ENCODE data around the gene APBA2. TPM values are rescaled to one million over a fixed set of nuclear protein-coding genes. Genes with fewer than 3 reads are reported as not detected.

The APBA2 gene
- total RNA-seq, 2 donors from 2014 or later, result 0.77 to 1.0 TPM

DNA sequence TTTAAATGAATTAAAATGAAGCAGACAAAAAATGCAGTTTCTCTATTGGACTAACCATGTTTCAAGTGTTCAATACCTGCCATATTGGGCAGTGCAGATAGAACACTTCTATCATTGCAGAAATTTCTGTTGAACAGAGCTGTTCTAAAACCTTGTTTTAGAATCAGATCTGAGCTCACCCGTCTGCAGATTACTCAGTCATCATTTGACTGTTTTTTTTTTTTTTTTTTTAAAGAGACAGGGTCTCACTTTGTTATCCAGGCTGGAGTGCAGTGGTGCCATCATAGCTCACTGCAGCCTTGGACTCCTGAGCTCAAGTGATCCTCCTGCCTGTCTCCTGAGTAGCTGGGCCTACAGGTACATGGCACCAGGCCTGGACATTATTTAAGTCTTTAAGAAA is 128.7 kb downstream of the APBA2 start:
- Histone ChIP-seq H3K27ac (no peak overlapping the region), H3K27me3 (no peaks in the 10 kb centered on the region), H3K9me3 (no peaks in the 10 kb centered on the region), H3K9ac (ENCODE audit: low read depth in 2 of 2, low read length in 2 of 2) (no peak overlapping the region), H3K36me3 (no peaks in the 10 kb centered on the region), H3K4me3 (no peak overlapping the region), H3K4me1 (no peaks in the 10 kb centered on the region)
- DNase-seq, result no peak
- intact Hi-C loops (cut with DNase I), result no loop called here
- TF ChIP-seq, protein P1, sequence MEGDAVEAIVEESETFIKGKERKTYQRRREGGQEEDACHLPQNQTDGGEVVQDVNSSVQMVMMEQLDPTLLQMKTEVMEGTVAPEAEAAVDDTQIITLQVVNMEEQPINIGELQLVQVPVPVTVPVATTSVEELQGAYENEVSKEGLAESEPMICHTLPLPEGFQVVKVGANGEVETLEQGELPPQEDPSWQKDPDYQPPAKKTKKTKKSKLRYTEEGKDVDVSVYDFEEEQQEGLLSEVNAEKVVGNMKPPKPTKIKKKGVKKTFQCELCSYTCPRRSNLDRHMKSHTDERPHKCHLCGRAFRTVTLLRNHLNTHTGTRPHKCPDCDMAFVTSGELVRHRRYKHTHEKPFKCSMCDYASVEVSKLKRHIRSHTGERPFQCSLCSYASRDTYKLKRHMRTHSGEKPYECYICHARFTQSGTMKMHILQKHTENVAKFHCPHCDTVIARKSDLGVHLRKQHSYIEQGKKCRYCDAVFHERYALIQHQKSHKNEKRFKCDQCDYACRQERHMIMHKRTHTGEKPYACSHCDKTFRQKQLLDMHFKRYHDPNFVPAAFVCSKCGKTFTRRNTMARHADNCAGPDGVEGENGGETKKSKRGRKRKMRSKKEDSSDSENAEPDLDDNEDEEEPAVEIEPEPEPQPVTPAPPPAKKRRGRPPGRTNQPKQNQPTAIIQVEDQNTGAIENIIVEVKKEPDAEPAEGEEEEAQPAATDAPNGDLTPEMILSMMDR (IDR thresholded peaks at IDR 0.05), result no peak

DNA sequence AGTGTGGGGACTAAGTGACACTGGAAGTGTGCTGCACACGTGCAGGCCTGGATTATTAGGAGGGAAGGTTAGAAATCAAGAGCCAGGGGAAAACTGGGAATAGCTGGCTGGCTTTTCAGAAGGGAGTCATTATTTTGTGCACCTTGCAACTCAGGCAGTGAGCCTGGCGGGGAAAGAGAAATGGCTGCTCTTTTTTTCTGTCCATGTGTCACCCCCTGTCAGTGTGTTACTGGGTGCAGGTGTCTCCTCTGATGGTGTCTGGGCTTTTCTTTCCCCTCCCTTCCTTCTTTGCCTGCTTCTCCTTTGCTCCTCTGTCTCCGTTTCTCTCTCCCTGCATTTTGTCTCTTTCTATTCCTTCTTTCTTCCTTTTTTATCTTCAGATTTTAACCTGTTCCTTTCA is 130.7 kb downstream of the APBA2 start:
- Histone ChIP-seq H3K27ac (no peak overlapping the region), H3K9me3 (no peaks in the 10 kb centered on the region), H3K27me3 (no peaks in the 10 kb centered on the region), H3K4me3 (no peak overlapping the region), H3K9ac (ENCODE audit: low read depth in 2 of 2, low read length in 2 of 2) (no peak overlapping the region), H3K4me1 (no peaks in the 10 kb centered on the region), H3K36me3 (no peaks in the 10 kb centered on the region)
- no peak for DNase-seq
- TF ChIP-seq, protein P1 (IDR thresholded peaks at IDR 0.05), result no peak
- intact Hi-C loops (cut with DNase I), result no loop called here

DNA sequence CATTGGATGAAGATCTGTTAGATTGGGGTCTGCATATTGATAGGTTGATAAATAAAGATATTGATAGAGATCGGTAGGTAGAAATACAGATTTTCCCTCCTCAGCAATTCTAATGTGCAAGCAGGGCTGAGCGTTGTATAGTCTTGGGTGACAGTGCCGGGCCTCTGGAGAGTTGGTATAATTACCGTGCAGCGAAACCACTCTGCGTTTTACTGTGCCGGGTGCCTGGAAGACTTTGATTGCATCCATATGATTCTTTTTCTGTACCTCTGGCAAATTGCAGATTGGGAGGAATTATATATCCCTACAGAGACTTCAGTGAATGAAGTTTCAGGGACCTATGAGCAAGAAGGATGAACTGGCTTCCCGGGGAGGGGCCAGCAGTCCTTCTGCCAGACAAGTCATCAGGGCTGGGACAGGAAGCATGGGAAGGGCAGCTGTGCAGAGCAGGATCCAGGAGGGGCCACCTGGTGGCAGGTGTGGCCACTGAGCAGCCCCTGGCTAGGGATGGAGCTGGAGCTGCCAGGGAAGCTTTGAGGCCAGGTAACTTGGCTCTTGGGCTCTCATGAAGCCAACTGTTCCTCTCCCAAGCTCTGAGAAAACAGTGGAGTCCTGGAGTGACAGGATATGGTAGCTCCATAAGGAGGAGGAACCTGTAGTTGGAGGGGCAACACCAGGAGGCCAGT is 132.5 kb downstream of the APBA2 start:
- Histone ChIP-seq H3K27me3 (no peaks in the 10 kb centered on the region), H3K27ac (no peak overlapping the region), H3K36me3 (no peaks in the 10 kb centered on the region), H3K9me3 (no peaks in the 10 kb centered on the region), H3K4me3 (no peak overlapping the region), H3K9ac (ENCODE audit: low read depth in 2 of 2, low read length in 2 of 2) (no peak overlapping the region), H3K4me1 (no peaks in the 10 kb centered on the region)
- no peak for DNase-seq
- intact Hi-C loops (cut with DNase I), result no loop called here
- TF ChIP-seq, protein P1 (IDR thresholded peaks at IDR 0.05), result no peak

DNA sequence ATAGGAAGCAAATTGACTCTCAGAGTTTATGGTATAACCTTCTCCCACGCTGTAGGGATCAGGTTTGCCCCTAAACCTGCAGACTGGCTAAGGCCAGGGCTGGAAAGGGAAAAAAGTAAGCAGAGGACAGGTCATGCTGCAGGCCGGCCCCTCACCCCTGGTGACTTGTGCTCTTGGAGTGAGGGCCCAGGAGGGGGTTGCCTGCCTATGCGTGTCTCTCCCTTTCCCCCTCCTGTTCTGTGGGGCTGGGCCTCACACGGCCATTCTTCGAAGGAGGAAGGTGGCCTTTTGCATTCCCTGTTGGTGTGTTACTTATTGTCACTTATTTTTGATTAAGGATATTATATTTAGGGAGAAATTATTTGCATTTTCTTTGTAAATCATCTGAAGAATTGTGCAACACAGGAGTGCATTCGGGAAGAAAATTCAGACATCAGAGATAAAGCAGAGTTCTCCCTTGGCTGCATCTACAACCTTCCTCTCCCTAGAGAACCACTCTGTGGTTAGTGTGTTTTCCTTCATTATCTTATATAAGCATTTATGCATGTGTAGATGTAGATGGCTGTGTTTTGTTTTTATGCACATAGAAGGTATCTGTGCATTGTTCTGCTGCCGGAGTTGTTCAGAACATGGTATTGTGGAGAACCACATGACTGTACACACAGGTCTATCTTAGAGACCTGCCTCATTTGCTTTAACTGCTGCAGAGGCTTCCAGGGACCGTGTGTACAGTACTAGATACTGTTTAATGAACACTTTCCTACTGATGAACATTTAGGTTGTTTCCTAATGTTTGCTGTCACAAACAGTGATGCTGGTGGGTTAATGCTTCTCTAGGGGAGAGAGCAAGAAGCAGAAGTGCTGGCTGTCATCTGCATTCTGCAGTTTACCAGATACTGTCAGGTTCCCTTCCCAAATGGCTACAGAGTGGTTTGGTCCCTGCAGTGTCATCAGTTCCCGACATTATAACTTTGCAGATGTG is 133.5 kb downstream of the APBA2 start:
- DNase-seq, result no peak
- H3K27ac ChIP-seq, result no peak overlapping the region
- no peaks in the 10 kb centered on the region for H3K27me3 ChIP-seq
- H3K4me3 ChIP-seq, result no peak overlapping the region
- H3K9me3 ChIP-seq, result no peaks in the 10 kb centered on the region
- TF ChIP-seq, protein P1 (IDR thresholded peaks at IDR 0.05), result no peak
- no peaks in the 10 kb centered on the region for H3K4me1 ChIP-seq
- no peaks in the 10 kb centered on the region for H3K36me3 ChIP-seq
- intact Hi-C loops (cut with DNase I), result no loop called here
- H3K9ac ChIP-seq (ENCODE audit: low read depth in 2 of 2, low read length in 2 of 2), result no peak overlapping the region

DNA sequence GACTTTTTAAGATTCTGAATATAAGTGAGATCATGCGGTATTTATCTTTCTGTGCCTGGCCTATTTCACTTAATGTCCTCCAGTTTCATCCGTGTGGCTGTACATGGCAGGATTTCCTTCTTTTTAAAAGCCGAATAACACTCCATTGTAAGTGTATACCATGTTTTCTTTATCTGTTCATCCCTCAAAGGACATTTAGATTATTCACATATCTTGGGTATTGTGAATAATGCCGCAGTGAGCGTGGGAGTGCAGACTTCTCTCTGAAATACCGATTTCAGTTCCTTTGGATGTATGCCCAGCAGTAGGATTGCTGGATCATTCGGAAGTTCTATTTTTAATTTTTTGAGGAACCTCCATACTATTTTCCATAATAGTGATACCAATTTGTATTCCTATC is 136.1 kb downstream of the APBA2 start:
- intact Hi-C loops (cut with DNase I), result no loop called here
- H3K4me1 ChIP-seq, result no peaks in the 10 kb centered on the region
- no peak overlapping the region for H3K27ac ChIP-seq
- H3K9me3 ChIP-seq, result no peaks in the 10 kb centered on the region
- no peaks in the 10 kb centered on the region for H3K27me3 ChIP-seq
- no peak overlapping the region for H3K4me3 ChIP-seq
- no peak for DNase-seq
- TF ChIP-seq, protein P1 (IDR thresholded peaks at IDR 0.05), result no peak
- H3K36me3 ChIP-seq, result no peaks in the 10 kb centered on the region
- H3K9ac ChIP-seq (ENCODE audit: low read depth in 2 of 2, low read length in 2 of 2), result no peak overlapping the region

Measured in colonic mucosa (tissue), 4 donors.